ENCODE results near the gene DLL1.

DNA sequence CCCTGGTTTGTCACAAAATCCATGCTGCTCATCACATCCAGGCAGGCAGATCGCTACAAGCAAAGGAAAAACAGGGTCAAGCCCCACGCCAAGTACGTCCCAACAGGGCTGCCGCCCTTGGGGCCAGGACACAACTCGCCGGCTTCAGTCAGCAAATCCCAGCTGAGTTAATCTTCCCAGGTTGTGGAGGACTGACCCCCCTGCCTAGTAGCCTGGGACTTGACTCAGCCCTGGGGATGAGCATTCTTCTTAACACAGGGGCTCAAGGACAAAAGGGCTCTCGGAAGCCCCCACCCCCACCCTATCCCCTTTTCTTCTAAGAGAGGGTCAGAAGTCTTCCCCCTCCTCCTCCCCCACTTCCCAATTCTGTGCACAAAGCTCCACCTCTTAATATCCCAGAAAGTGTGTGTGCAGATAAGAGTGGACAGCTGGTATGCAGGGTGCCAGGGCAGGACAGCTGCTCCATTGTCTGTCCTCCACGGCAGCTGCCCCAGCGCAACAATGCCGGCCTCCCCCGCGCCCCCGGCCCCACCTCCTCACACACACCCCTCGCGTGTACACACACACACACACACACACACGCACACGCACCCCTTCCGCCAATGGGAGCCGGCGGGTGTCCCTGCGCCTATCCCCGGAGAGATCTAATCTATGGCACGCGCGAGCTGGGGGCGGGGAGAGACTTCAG is 4.5 kb downstream of the DLL1 start:
- TF ChIP-seq, protein P1, sequence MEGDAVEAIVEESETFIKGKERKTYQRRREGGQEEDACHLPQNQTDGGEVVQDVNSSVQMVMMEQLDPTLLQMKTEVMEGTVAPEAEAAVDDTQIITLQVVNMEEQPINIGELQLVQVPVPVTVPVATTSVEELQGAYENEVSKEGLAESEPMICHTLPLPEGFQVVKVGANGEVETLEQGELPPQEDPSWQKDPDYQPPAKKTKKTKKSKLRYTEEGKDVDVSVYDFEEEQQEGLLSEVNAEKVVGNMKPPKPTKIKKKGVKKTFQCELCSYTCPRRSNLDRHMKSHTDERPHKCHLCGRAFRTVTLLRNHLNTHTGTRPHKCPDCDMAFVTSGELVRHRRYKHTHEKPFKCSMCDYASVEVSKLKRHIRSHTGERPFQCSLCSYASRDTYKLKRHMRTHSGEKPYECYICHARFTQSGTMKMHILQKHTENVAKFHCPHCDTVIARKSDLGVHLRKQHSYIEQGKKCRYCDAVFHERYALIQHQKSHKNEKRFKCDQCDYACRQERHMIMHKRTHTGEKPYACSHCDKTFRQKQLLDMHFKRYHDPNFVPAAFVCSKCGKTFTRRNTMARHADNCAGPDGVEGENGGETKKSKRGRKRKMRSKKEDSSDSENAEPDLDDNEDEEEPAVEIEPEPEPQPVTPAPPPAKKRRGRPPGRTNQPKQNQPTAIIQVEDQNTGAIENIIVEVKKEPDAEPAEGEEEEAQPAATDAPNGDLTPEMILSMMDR (IDR thresholded peaks at IDR 0.05), result no peak
- no peak for TF ChIP-seq POLR2AphosphoS5 (IDR thresholded peaks at IDR 0.05)
- TF ChIP-seq EP300 (IDR thresholded peaks at IDR 0.05), result no peak
- no peak for TF ChIP-seq POLR2A (IDR thresholded peaks at IDR 0.05)

Measured in stomach (tissue), 4 donors.